H7 (cell line): ENCODE results near the gene DCST1. TPM values are rescaled to one million over a fixed set of nuclear protein-coding genes. Genes with fewer than 3 reads are reported as not detected.

Experiments used
- DNase-seq: peaks from one replicate; pipeline ENCODE4 v3.0.0; 2012
- H3K27me3 ChIP-seq: 2 replicates; pipeline ENCODE4 v1.6.0; 2011; ENCODE audit warnings: mild to moderate bottlenecking, low read length; ENCODE audit not compliant: control insufficient read depth, insufficient read depth
- H3K36me3 ChIP-seq: replicated peaks from 2 replicates; pipeline ENCODE4 v1.5.1; 2011; ENCODE audit warnings: low read length; ENCODE audit not compliant: control insufficient read depth, insufficient read depth
- H3K4me3 ChIP-seq: 2 replicates; pipeline ENCODE4 v1.5.1; 2011; ENCODE audit warnings: low read depth, mild to moderate bottlenecking, control low read depth, low read length, moderate library complexity; ENCODE audit not compliant: insufficient read depth
- total RNA-seq: library from RNA; depleted of rRNA; stranded (reverse); fragments of >200 nt; shearing (Covaris generic); gene quantifications from 2 replicates; pipeline ENCODE4 v1.2.3, GENCODE V29; 2014

Gene DCST1
- total RNA-seq, 1 experiment from 2014 or later: not detected

DNA sequence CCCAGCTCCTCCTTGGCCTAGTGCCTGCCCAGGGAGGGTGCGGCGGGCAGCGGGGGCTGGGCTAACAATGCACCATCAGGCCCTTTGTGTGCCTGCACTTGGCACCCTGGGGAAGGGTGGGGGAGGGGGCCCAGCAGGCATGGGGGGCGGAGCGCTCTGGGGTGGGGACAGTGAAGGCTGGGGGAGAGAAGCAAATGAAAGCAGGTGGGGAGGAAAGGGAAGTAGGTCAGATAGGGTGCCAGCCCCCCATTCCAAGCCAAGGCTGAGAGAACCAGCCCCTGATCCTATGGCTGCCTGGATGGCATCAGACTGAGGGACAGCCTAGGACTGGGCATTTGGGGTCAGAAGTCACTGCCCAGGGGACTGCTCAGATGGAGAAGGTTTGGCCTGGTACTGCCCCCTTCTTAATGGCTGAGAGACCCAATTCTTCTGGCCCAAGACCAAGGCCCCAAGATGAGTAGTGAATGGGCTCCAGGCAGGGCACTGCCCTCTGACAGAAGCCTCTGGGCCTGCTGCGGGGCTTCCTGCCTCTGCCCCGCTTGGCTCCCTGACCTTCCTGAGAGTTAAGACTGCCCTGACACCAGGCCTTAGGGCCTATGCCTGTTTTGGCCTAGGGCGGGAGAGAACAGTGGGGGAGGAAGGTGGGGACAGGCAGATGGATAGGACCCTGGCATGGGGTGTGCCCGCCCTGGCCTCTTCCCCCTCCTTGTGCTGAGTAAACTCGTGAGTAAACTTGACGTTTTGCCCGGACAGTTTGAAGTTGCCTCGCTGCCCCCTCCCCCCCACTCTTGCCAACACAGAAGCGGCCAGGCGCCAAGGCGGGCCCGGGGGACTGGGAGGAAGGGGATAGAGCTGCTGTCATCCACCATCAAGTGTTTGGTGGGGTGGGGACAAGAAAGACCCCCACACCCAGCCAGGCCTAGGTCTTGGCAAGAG, 28.3 kb upstream of the DCST1 start:
- no peaks in the 10 kb centered on the region for H3K36me3 ChIP-seq
- H3K4me3 ChIP-seq: no peak overlapping the region
- peak; percentile 55 for DNase-seq
- peaks cover 2% of the 10 kb centered on the region; the same call in 1 of the 2 replicates for H3K27me3 ChIP-seq

GRCh38 chr1:155006601-155007101, 27.0 kb upstream of the DCST1 start:
- Histone ChIP-seq H3K36me3 (no peaks in the 10 kb centered on the region), H3K4me3 (no peak overlapping the region), H3K27me3 (peaks cover 2% of the 10 kb centered on the region; the same call in 1 of the 2 replicates)
- peak; percentile 66 for DNase-seq

DNA sequence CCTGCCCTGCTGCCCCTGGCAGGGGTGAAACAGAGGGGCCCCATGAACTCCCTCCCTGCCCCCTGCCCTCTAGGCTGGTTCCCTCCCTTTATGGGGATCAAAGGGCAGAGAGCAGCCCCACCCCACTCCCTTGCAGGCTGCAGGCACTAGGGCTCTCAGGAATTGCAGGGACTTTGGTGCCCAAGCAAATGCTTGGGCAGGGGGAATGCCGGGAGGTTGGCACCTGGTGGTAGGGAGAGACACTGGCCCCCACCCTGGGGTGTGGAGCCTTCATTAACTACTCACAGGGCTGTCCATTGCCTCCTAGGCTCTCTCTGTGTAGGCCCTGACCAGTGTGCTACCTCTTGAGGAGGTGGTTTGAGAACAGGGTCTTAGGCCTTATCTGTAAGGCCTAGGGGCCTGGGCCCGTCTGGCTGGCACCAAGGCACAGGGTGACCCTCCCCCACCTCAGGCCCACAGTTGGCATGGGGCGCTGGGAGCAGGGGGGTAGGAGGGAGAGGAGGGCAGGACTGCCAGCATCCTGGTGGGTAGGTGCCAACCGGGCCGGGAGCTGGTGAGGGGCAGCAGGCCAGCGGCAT, 26.3 kb upstream of the DCST1 start:
- Histone ChIP-seq H3K4me3 (no peak overlapping the region), H3K27me3 (peaks cover 2% of the 10 kb centered on the region; the same call in 1 of the 2 replicates), H3K36me3 (no peaks in the 10 kb centered on the region)
- DNase-seq: peak; percentile 43

GRCh38 chr1:155008015-155008941, 25.3 kb upstream of the DCST1 start:
- Histone ChIP-seq H3K36me3 (no peaks in the 10 kb centered on the region), H3K27me3 (no peaks in the 10 kb centered on the region), H3K4me3 (no peak overlapping the region)
- DNase-seq: peak; percentile 84

DNA sequence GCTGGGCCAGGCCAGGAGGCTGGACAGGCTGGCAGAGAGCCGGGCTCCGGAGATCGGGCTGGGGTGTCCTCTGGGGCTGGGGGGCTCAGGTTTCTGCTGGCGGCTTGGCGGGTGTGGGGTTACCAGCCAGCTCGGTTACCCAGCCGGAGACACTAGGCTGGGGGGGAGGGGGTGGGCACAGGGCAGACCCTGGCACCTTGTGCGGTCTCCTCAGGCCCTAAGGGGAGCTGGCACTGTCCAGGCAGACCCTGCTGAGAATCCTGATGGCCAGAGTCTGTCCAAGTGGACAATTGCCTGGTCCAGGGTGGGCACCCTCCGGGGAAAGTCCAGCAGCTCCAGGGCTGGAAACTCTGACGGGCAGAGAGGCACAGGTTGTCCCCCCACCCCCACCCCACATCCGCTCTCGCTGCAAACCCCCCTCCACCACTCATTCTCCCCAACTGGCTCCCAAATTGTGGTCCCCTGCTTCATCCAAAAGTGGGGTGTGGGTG, 24.4 kb upstream of the DCST1 start:
- H3K27me3 ChIP-seq: no peaks in the 10 kb centered on the region
- no peak overlapping the region for H3K4me3 ChIP-seq
- peak; percentile 51 for DNase-seq
- peaks cover under 1% of the 10 kb centered on the region; the same call in 1 of the 2 replicates for H3K36me3 ChIP-seq

DNA sequence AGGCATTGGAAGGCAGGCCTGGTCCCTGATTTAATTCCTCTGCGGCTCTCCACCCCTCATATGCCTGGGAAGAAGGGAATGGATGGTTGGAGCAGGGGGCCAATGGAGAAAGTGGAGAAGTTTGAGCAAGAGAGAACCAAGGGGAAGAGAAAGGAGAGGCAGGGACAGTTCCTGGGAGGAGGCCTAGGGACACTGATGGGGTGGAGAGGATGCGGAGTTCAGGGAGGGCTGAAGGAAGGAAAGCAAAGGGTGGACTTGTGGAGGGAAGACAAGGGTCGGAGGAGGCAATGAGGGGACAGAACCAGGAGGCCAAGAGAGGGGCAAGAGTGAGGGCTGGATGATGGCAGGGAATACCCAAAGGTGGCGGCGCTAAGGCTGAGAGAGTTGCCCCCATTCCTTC, 23.9 kb upstream of the DCST1 start:
- Histone ChIP-seq H3K27me3 (no peaks in the 10 kb centered on the region), H3K36me3 (peaks cover 2% of the 10 kb centered on the region; the same call in 1 of the 2 replicates), H3K4me3 (no peak overlapping the region)
- no peak for DNase-seq

DNA sequence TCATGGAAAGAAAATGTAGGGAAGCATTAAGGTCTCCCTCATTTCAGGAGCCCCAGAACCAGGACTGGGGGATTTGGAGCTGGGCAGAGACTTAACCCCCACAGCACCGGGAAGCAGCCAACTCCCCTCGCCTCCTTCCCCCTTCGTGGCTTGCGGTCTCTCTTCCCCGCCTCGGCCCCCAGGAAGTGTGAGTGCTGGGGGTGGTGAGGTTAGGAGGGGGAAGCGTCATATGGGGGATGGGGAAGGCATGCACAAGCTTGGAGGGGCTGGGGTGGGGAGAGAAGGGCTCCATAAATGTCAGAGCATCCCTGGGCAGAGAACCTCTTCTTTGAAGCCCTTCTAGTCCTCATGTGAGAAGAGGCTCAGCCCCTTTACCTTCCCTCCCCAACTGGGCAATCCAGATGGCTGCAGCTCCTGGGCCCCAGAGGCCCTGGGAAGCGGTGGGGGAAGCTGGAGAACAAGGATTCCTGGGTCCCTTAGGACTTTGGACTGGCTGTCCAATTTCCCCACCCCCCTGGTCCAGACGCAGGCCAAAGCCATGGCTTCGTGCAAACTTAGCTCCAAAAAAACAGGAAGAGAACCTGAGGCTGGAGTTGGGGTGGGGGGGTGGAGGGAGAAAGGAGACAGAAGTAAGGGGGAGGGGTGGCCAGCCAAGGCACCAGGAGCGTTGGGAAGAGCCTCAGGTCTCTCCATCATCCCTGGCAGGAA, 23.3 kb upstream of the DCST1 start:
- Histone ChIP-seq H3K27me3 (no peaks in the 10 kb centered on the region), H3K4me3 (no peak overlapping the region), H3K36me3 (peaks cover 4% of the 10 kb centered on the region; the same call in 1 of the 2 replicates)
- no peak for DNase-seq

DNA sequence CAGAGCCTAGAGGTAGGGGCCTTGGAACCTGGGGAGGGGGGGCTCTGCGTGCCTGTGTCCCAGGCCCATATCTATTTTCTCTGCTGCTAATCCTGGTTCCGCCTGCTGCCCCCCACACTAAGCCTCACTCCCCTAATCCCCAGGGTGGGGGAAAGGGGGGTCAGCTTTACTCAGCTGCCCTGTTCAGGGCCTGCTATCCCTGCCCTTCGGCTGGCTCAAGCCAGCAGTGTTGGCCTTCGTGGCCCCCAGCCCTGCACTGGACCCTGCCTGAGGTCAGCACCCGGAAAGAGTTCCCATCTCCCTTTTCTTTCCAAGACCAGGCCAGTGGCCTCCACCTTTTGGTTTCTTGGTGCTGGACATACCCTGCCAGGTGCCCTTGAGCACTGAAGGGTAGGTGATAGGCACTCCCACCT, 22.6 kb upstream of the DCST1 start:
- peaks cover 4% of the 10 kb centered on the region for H3K36me3 ChIP-seq
- H3K4me3 ChIP-seq: no peak overlapping the region
- DNase-seq: peak; percentile 50
- H3K27me3 ChIP-seq: no peaks in the 10 kb centered on the region

DNA sequence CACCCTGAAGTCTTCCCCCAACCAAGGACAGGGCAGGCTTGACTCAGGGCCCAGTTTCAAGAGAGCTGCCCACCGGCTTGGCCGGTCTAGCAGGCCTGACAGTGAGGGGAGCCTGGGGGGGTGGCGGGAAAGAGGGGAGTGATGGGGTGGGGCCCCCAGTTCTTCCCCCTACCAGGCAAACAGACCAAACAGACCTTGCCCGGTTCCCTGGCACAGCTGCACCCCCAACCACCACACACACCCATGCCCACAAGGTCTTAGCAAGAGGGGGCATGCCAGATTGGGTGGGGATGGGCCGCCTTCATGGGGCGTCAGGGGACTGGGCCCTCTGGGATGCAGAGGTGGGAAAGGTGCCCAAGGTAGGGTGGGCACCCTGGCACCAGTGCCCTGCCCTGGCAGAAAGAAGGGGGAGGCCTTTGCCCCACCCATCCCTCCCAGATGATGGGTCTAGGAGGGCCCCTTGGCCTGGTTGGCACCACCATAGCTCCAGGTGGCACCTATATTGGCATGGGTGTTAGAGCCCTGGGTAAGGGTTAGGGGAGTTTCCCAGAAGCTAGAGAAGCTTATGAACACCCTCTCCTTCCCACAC, 22.1 kb upstream of the DCST1 start:
- DNase-seq: no peak
- Histone ChIP-seq H3K27me3 (no peaks in the 10 kb centered on the region), H3K4me3 (no peak overlapping the region), H3K36me3 (peaks cover 5% of the 10 kb centered on the region)

DNA sequence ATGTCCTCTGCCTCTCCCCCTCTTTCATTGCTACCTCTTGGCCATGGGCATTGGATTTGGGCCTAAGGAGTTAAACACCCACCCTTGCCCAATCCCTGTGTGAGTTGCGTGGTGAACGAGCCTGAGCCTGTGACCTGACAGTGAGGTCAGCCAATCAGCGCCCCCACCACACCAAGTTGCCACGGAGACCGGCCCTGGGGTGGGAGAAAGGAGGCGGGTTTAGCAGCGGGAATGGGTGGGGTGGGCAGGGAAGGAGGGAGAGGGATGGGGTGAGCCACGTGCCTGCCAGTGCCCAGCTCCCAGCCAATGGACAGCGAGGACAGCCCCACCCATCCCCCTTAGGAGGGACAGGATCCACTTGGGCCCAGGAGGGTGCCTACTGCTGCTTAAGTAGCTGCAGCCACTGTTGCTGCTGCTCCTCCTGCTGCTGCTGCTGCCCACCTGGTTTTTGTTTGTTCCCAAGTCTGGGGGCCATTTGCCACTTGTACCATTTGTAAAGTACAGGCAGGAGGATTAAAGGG, 21.5 kb upstream of the DCST1 start:
- H3K4me3 ChIP-seq: no peak overlapping the region
- H3K36me3 ChIP-seq: peaks cover 7% of the 10 kb centered on the region
- H3K27me3 ChIP-seq: no peaks in the 10 kb centered on the region
- DNase-seq: peak; percentile 97

DNA sequence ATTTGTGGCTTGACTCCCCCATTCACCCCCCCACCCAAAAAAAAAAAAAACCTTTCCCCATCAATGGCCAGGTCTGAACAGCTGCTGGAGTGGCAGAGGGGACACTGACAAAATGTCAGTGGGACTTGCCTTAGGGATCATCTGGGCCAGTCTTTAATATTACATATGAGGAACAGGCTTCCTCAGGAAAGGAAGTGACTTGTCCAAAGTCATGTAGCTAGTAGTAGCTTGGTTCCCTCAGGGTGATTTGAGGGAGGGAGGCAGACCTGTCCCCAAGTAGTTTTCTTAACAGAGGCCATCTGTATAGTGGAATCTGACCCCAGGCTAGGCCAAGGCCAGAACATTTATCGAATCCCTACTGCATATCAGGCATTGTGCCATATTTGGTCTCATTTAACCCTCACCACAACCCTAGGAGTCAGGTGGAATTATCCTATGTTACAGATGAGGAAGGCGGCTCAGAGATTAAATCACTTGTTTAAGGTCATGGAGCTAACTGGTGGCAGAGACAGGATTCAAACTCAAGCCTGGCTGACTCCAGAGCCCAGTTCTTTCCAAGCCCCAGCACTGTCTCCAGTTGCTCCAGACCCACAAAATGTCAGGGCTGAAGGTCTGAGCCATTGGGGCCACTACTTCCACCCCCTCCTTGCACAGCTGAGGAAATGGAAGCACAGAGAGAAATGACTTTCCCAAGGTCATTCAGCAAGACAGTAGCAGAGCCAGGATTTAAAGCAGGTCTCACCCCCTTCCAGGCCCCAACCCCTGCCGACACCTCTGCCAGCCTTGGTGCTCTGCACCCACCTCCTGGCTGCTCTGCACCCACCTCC, 20.6 kb upstream of the DCST1 start:
- Histone ChIP-seq H3K4me3 (no peak overlapping the region), H3K36me3 (peaks cover 7% of the 10 kb centered on the region), H3K27me3 (no peaks in the 10 kb centered on the region)
- DNase-seq: no peak

GRCh38 chr1:155013632-155014031, 20.0 kb upstream of the DCST1 start:
- no peaks in the 10 kb centered on the region for H3K27me3 ChIP-seq
- no peak overlapping the region for H3K4me3 ChIP-seq
- no peak for DNase-seq
- H3K36me3 ChIP-seq: peaks cover 7% of the 10 kb centered on the region
